Suppressor macrophage (primary cell): ENCODE results near the gene CDKN3.
"Not testable (repeated sequence)": the region's sequence is repeated elsewhere in the genome, so short reads cannot be mapped to it uniquely, and the experiment has no call there.

Experiments used
- DNase-seq, 4 experiments: peaks; one replicate each; pipeline ENCODE4 v3.0.0-alpha.2; 2020 to 2022

The CDKN3 gene

GRCh38 chr14:54424479-54424901 is 27.7 kb downstream of the CDKN3 start:
- DNase-seq: no peak

- DNase-seq: no peak
Observed at GRCh38 chr14:54425068-54425467, 28.3 kb downstream of the CDKN3 start.

DNA sequence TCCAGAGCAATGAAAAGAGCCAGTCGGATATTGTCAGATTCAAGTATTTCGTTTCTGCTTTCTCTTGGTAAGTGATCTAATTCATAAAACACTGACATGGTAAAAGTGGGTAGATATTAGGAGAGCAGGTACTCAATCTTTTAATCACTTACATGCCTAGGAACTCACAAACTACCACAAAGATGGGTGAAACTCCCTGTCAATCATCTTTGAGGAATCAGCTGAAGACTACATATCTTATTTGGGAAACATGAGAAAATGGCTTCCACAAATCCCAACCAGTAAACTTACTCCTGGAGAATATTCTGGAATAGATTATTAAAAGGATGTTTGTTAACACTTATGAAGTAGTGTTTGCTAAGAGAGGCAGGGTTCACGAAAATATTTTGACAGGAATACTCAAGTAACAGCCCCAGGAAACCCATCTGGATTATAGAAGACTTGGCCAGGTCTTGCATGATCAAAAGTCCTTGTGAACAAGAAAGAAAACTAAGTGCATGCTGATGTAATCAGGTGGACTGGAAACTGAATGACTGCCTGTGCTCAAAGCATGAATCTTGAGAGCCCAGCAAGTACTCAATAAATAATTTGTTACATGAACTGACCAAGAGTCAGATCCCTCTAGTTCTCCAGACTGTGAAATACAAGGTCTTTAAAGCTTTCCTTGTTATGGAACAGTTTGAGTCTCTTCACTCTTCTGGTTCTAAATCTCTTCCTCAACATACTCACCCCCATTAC is 28.9 kb downstream of the CDKN3 start:
- no peak for DNase-seq

- no peak for DNase-seq
Observed at GRCh38 chr14:54427871-54428270, 31.1 kb downstream of the CDKN3 start.

GRCh38 chr14:54428527-54428926 is 31.7 kb downstream of the CDKN3 start:
- DNase-seq: no peak

- no peak for DNase-seq
Observed at GRCh38 chr14:54435500-54435981, 38.7 kb downstream of the CDKN3 start.

- DNase-seq: not testable (repeated sequence)
Observed at GRCh38 chr14:54437954-54438353, 41.1 kb downstream of the CDKN3 start.

DNA sequence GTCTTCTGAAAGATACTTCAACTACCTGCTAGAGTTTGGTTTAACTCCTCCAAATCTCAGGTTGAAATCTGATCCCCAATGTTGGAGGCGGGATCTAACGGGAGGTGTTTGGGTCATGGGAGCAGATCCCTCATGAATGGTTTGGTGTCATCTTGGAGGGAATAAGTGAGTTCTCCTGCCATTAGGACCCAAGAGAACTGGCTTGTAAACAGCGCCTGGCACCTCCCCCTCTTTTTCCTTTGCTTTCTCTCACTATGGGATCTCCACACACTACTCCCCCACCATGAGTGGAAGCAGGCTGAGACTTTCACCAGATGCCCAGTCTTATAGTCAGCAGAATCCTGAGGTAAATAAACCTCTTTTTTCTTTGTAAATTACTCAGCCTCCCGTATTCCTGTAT is 41.9 kb downstream of the CDKN3 start:
- DNase-seq: no peak

GRCh38 chr14:54440037-54440436 is 43.2 kb downstream of the CDKN3 start:
- no peak for DNase-seq

DNA sequence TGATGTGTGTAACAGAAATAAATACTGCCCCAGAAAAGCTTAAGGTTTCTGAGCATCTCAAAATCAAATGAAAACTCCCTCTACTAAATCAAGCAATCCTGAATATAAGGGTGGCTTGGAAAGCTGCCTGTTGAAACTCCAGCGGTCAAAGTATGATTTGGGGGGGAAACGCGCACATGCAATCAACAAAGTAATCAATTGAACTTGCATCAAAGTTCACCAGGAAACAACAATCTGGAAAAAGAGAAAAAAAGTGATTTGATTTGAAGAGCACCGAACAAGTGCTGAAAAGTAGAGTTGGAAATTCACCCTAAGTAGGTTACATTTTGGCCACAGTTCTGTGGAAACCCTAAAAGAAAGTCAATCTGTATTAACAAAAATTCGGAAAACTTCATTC is 43.7 kb downstream of the CDKN3 start:
- DNase-seq: no peak

- peak; percentile 95 to 97 (median 96) for DNase-seq
Observed at GRCh38 chr14:54440873-54441868, 44.4 kb downstream of the CDKN3 start, which contains the start of gene CNIH1. Gene CNIH1, minus strand, starts transcription at chr14:54441374. Its CDS starts 47 bp downstream, at chr14:54441327.

DNA sequence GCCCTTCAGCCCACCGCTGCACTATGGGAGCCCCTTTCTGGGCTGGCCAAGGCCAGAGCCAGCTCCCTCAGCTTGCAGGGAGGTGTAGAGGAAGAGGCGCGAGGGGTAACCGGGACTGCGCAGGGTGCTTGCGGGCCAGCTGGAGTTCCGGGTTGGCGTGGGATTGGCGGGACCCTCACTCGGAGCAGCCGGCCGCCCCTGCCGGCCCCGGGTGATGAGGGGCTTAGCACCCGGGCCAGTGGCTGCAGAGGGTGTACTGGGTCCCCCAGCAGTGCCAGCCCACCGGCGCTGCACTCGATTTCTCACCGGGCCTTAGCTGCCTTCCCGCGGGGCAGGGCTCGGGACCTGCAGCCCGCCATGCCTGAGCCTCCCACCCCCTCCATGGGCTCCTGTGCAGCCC is 46.2 kb downstream of the CDKN3 start:
- DNase-seq: not testable (repeated sequence)

DNA sequence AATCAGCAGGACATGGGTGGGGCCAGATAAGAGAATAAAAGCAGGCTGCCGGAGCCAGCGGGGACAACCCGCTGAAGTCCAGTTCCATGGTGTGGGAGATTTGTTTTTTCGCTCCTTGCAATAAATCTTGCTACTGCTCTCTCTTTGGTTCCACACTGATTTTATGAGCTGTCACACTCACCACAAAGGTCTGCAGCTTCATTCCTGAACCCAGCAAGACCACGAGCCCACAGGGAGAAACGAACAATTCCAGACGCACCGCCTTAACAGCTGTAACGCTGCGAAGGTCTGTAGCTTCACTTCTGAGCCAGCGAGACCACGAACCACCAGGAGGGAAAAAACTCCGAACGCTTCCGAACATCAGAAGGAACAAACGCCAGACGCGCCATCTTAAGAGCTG is 47.2 kb downstream of the CDKN3 start:
- DNase-seq: no peak

DNA sequence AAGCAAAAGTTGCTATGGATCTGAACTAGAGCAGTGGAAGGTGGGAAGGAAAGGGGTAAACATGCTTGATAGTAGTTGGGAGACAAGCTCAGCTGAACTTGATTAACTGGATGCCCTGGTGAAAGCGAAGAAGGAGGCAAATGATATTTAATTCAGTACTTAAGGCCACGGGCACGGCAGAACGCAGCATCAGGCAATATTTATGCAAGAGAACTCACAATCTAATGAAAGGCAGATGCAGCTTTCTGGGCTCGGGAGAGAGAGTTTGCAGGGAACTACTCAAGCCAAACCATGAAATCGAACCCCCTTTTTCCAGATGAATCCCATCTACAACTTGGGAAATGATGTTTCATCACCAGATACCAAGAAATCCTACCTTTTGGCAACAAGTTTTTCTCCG is 47.9 kb downstream of the CDKN3 start:
- no peak for DNase-seq

DNA sequence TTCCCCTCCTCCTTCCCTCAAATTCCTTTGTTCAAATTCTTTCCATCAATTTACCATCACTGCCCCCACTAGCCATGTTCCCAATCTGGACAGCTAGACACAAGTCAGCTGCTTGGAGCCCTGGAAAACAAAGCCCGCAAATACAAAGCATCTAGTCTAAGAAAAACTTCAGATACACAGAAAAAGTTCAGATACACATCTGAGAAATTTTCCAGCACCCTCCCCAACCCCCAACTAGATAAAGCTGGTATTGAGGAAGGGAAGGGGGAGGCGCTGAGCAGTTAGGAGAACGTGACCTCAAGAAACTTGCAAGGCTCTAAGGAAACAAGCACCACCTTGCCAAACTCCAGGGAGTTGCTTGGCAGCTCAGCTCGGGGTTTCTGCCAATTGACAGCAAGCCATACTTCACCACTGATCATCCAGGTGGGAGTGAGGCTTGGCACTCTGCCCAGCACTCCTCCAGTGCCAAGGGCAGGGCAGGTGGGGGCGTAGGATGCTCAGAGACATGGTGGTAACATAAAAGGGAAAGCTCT is 49.4 kb downstream of the CDKN3 start:
- peak; percentile 9 to 46 (median 26) for DNase-seq

DNA sequence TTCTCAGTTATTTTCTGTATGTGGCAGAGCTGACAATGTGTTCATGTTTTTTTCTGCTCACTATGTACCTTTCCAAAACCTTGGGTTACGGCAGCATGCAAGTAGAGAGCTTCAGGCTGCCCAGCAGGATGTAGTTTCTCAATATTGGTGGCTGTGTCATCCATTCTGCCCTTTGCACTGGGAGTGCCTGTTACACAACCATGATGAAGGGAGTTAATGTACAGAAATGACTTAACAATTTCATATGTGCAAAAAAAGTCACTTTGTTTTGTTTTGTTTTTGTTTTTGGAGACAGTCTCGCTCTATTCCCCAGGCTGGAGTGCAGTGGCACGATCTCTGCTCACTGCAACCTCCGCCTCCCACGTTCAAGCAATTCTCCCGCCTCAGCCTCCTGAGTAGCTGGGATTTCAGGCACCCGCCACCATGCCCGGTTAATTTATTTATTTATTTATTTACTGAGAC is 50.5 kb downstream of the CDKN3 start:
- peak; percentile 81 to 96 (median 89) for DNase-seq

- DNase-seq: peak; percentile 87 to 96 (median 92)
Observed at GRCh38 chr14:54450535-54450934, 53.7 kb downstream of the CDKN3 start.

- peak; percentile 23 to 42 (median 35) for DNase-seq
Observed at GRCh38 chr14:54451121-54451601, 54.4 kb downstream of the CDKN3 start.

GRCh38 chr14:54451961-54452360 is 55.2 kb downstream of the CDKN3 start:
- DNase-seq: peak; percentile 62 to 84 (median 67)

DNA sequence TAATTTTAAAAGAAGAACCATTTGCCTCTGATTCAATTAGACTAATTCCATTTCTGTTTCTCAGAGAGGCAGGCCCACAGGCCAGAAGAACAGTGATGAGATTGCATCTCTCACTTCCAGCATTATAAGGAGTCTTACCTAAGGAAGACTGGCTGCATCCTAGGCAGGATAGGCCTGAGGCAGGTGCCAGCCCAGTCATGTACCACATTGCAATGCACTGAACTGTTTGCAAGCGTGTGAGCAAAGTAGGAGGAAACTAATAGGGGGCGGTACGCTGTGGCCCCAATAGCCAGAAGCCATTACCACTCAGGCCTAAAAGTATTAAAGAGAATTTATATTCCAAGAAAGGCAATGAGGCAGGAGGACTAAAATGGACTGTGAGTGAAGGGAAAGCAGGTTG is 56.4 kb downstream of the CDKN3 start:
- no peak for DNase-seq

DNA sequence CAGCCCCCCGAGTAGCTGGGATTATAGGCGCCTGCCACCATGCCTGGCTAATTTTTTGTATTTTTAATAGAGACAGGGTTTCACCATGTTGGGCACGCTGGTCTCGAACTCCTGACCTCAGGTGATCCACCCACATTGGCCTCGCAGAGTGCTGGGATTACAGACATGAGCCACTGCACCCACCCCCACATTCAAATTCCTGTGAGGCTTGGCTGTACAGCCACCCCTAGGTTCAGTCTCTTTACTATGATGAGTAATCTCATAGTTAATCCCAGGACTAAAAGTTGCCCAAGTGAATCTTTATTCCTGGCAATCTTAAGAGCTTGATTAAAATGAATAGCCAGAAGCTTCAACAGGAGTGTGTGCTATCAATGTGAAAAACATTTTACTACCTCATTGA is 57.2 kb downstream of the CDKN3 start:
- DNase-seq: not testable (repeated sequence)

DNA sequence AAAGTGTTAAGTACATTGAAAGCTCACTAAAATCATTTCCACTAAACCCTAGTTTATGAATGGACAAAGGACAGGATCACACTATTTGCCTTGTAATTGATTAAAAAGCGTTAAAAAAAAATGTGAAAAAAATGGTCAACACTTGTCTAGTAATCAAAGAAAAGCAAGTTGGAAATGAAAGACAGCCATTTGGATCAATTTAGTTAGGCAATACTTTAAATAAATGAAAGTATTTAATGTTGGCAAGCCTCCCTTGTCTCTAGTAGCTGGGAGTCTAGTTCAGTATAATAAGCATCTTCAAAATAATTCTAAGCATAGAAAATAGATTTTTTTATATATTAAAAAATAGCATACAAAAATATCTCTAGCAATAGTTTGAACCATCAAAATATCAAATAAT is 58.6 kb downstream of the CDKN3 start:
- DNase-seq: no peak
